HG03196 (cell line): Measurements from ENCODE around the gene SSB.
"Not testable (repeated sequence)": the region's sequence is repeated elsewhere in the genome, so short reads cannot be mapped to it uniquely, and the experiment has no call there.

Experiments used
- ATAC-seq: cut with Tn5 transposase; IDR thresholded peaks from one replicate; pipeline ENCODE4 v1.9.1; 2021; ENCODE audit not compliant: unreplicated experiment

SSB gene

DNA sequence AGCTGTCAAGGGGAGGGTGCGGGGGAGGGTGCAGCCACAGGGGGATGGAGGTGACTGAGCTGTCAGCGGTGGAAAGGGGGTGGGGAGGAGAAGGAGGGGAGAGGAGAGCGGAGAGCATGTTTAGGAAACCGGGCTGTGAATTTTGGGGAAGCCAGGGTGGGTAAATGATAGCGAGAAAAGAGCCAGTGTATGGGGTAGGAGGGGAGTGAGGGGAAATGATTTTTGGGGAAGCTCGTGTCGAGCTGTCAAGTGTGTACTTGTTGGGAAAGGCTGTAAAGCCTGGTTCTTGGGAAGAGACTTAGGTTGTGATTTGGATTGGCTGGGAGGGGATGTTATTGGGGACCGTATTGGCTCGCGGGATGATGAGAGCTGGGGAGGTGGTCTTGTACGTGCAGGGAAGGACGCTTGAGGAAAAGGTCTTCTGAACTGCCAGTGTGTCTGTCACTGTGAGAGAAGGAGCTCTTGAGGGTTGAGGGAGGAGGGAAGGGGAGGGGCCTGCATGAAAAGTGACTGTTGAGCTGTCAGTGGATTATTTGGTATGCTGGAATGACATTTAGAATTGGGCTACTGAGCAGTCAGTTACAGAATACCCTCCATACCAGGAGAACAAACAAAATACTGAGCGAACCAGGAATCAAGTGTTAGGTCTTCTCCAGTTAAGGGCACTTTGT is 29.6 kb downstream of the SSB start:
- ATAC-seq = no peak

- no peak for ATAC-seq
Measured at GRCh38 chr2:169834401-169834800, 35.7 kb downstream of the SSB start.

DNA sequence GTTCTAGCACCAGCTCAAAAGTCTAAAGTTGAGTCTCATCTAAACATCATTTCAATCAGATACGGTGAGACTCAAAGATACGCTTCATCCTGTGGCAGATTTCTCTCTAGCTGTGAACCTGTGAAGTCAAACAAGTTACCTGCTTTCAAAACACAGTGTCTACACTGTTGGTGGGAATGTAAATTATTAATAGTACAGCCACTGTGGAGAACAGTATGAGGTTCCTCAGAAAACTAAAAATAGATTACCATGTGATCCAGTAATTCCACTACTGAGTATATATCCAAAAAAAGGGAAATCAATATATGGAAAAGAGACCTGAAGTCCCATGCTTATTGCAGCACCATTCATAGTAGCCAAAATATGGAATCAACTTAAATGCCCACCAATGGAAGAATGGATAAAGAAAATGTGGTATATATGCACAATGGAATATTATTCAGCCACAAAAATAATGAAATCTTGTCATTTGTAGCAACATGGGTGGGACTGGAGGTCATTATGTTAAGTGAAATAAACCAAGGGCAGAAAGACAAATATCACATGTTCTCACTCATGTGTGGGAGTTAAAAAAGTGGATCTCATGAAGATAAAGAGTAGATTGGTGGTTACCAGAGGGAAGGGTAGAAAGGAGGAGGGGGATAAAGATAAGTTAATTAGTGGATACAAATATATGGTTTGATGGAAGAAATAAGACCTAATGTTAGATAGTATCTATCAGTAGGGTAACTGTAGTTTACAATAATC is 40.2 kb downstream of the SSB start:
- no peak for ATAC-seq

DNA sequence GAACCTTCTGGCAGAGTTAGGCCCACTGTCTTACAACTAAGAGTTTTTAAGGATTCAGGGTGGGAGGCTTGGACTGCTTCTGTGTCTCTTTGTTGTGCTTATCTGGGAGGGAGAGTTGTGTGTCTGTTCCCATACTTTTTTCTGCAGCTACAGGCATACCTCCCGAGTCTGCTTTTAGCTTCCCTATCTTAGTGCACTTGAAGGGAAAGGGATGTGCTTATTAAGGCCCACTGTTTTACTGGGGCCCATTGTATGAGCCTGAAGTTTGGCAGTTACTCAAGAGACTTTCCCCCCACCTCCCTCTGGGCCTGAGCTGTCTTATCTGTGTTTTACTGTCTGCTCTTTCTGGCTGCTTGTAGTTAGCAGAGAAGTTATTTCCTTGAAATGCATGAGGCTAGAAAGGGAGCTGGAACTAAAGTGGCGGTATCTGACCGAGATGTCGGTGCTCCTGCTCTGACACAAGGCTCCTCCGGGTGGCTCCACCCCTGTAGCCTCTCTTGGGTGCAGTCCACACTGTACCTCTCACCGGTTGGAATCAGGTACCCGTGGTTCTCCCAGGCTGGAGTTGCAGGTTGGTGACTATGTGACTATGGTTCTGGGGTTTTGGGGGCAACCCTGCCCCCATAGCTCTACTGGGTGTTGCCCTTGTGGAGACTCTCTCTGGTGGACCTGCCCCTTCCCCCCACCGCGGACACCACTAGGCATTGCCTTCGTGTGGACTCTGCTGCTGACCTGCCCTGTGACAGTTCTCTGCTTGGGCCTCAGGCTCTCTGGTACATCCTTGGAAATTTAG is 41.5 kb downstream of the SSB start:
- ATAC-seq = no peak

DNA sequence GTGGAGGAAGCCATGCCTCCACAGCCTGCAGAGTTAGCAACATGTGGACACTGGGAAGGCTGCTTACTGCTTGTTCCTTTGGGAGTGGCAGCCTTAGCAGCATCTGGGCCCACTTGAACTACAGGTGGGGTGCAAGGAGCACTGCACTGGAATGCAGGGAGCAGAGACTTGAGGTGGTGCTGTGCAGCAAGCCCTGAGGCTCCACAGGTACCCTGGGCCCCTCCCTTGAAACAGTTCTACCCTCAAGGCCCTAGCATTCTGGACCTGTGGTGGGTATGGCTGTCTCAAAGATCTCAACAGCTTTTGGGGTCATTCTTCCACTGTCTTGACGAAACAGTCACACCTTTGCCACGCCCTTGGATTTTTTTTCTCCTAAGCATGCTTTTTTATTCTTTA is 42.1 kb downstream of the SSB start:
- ATAC-seq = no peak

DNA sequence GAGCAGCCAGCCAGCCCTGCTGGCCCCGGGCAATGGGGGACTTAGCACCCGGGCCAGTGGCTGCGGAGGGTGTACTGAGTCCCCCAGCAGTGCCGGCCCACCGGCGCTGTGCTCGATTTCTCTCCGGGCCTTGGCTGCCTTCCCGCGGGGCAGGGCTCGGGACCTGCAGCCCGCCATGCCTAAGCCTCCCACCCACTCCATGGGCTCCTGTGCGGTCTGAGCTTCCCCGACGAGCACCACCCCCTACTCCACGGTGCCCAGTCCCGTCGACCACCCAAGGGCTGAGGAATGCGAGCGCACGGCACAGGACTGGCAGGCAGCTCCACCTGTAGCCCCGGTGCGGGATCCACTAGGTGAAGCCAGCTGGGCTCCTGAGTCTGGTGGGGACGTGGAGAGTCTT is 43.0 kb downstream of the SSB start:
- ATAC-seq = not testable (repeated sequence)

- ATAC-seq = no peak
Measured at GRCh38 chr2:169845016-169845415, 46.3 kb downstream of the SSB start.

GRCh38 chr2:169848959-169849693 is 50.5 kb downstream of the SSB start:
- not testable (repeated sequence) for ATAC-seq

- ATAC-seq = no peak
Measured at GRCh38 chr2:169849710-169850109, 51.0 kb downstream of the SSB start.

DNA sequence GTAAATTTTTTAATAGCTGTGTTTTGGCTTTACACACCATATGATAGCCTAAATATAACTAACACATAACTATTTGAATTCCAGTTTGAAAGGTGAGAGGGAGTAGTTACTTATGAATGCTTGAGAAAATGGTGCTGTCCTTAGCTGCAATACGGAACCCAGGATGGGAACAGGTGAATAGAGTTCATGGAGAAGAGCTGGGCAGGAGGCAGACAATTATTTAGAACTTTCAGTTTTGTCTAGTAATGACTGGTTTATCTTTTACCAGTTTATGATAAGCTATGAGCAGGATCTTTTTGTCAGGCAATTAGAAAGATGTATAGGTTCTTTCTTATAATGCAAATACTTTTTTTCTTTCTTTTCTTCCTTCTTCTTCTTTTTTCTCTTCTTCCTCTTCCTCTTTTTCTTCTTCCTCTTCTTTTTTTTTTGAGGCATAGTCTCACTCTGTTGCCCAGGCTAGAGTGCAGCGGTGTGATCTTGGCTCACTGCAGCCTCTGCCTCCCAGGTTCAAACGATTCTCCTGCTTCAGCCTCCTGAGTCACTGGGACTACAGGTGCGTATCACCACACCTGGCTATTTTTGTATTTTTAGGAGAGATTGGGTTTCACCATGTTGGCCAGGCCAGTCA is 54.5 kb downstream of the SSB start:
- no peak for ATAC-seq

- ATAC-seq = not testable (repeated sequence)
Measured at GRCh38 chr2:169855281-169856258, 56.9 kb downstream of the SSB start.

GRCh38 chr2:169859423-169859822 is 60.8 kb downstream of the SSB start:
- ATAC-seq = no peak

GRCh38 chr2:169860149-169860548 is 61.5 kb downstream of the SSB start:
- ATAC-seq = no peak
